CD4-positive, alpha-beta T cell treated with Interleukin-4 for 1 hour (primary cell): Measurements from ENCODE around the gene NDST1.
"Not testable (repeated sequence)": the region's sequence is repeated elsewhere in the genome, so short reads cannot be mapped to it uniquely, and the experiment has no call there.

Experiments
- DNase-seq, 2 donors: peaks; one replicate each; pipeline ENCODE4 v3.0.0-alpha.2; 2020 to 2022

Gene NDST1

GRCh38 chr5:150509992-150510391, 2.1 kb downstream of the NDST1 start:
- no peak for DNase-seq

GRCh38 chr5:150510460-150511263, 2.7 kb downstream of the NDST1 start:
- no peak for DNase-seq

GRCh38 chr5:150511578-150512367, 3.8 kb downstream of the NDST1 start:
- no peak for DNase-seq

DNA sequence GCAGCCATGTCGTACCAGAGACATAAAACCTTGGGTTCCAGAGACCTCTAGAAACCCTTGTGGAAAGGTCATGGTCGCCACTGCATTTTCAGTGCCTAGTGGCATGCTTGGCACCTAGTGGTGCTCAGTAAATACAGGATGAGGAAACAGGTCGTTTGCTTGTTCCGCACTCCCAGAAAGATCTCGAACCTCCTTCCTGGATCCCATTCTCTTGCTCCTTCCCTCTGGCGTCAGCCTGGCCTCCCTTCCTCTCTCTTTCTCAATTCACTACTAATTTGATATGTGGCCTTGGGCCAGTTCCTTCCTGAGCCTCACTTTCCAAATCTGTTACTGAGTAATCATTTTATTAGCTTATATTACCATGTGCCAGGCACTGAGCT, 4.4 kb downstream of the NDST1 start:
- DNase-seq: no peak

DNA sequence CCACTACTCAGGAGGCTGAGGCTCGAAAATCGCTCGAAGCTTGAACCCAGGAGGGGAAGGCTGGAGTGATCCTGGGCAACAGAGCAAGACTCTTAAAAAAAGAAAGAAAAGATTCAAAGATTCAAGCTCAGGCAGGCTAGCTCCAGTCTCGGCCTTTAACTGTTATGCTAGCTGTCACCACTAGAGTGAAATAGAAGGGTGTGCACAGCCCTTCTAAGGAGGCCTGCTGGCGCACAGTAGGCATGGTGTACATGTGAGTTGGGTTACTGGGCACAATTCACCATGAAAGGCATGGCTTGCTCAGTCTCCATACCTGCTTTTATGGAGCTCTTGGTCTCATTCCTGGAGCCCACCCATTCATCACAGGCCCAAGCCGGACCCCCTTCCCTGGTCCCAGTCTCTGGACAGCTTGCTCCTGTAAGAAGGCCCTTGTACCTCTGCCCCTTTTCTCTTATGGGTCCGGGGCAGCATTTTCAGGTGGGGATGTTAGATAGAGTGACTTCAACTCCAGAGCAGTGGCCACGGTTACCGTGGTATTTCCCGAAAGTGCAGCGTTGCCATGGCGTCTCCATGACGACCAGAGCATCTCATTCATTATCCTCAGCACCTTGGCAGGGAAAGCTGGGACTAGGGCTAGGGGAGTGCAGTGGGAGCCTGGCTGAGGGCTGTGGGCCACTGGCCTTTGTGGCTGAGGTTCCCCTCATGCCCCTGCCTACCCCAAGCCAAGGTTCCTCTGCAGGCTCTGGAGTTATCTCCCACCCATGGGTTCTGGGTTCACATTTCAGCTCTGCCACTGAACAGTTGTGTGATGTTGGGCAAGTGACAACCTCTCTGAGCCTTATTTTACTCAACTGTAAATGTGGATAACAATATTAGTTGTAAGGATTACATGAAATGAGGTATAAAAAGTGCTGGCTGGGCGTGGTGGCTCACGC, 5.7 kb downstream of the NDST1 start:
- no peak for DNase-seq

DNA sequence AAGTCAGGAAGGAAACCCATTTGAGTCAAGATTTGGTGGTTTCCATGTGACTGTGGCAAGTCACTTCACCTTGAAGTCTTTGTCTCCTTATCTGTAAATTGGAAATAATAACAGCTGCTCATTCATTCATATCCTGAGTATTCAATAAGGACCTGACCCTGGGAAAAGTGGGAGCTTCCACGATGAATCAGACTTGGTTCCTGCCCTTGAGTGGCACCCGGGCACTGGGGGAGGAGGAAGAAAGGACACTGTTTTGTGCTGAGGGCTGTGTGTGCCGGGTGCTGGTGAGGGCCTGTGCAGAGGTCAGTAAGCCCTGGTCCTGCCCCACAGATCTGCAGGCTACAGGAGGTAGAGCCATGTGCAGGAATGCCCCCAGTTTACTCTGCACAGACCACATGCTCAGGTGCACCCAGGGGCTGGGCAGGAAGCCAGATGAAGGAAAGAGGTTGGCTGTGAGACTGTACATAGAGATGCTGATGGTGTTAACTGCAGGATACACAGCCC, 6.8 kb downstream of the NDST1 start:
- DNase-seq: no peak

GRCh38 chr5:150515446-150515845, 7.5 kb downstream of the NDST1 start:
- DNase-seq: no peak

GRCh38 chr5:150516011-150516410, 8.1 kb downstream of the NDST1 start:
- DNase-seq: no peak

- no peak for DNase-seq
Observed at GRCh38 chr5:150517272-150518152, 9.6 kb downstream of the NDST1 start.

- not testable (repeated sequence) for DNase-seq
Observed at GRCh38 chr5:150518712-150519559, 11.0 kb downstream of the NDST1 start.

GRCh38 chr5:150519560-150519945, 11.6 kb downstream of the NDST1 start:
- DNase-seq: no peak

GRCh38 chr5:150519978-150520377, 12.0 kb downstream of the NDST1 start:
- no peak for DNase-seq

GRCh38 chr5:150520747-150521521, 13.0 kb downstream of the NDST1 start:
- no peak for DNase-seq

DNA sequence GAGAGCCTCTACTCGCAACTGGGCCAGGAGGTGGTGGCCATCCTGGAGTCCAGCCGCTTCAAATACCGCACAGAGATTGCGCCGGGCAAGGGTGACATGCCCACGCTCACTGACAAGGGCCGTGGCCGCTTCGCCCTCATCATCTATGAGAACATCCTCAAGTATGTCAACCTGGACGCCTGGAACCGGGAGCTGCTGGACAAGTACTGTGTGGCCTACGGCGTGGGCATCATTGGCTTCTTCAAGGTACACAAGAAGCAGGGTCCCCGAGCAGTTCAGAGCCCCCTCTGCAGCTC, 13.5 kb downstream of the NDST1 start:
- no peak for DNase-seq

DNA sequence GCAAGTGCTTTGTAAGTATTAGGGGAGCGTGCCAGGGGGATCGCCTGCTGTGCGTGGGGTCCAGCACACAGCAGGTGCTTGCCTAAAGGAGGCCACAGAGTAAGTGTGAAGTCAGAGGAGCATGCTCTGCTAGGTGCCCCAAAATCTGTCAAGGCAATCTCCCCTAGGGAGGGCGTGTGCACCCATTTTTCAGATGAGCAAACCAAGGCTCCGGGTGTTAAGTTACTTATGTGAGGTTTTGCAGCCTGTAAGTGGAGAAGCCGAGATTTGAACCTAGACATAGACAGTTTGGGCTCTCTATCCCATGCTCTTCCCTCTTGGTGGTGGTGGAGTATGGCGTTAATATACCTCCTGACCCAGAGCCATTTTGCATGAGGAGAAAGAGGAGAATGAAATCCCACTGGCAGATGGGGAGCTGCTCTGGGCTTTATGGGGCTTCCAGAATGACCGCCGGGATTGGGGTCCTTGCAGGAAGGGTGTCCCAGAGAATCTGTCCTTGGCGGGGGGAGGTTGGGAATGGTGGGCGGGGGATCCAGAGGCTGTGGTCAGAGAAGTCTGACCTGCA, 14.1 kb downstream of the NDST1 start:
- DNase-seq: no peak

DNA sequence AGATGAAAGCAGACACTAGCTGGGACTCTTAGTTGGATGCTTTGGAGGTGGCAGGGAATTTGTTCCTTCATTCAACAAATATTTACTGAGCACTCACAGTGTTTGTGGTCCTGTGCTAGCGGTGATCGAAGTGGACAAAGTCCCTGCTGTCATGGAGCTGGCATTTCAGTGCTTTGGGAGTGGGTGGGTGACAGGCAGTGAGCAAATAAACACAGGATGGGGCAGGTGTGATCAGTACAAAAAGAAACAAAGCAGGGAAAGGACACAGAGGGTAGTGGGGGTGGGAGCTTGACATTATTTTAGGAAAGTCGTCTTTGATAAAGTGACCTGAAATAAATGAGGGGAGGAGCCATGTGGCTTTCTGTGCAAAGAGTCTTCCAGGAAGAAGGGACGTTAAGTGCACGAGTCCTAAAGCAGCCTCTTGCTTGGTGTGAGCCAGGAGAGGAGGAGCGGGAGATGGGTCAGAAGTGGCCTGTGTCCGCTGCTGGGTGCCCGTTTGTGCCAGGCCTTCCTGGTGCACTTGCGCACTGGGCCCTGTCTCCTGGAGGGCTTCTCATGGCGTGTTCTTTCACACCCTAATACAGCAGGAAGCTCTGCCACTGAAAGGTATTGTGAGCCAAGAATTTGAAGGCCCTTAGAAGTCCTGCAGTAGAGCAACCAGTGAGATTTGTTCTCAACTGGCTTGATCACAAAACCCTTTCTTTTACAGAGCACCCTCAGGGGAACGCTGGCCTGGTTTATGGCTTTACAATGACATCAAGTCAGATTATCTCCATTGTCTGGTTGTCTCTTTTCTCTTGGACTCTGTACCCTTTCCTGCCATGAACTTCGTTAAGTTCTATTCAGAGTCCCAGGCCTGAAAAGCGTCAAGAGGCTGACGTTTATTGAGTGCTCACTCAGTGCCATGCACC, 14.8 kb downstream of the NDST1 start:
- DNase-seq: no peak

DNA sequence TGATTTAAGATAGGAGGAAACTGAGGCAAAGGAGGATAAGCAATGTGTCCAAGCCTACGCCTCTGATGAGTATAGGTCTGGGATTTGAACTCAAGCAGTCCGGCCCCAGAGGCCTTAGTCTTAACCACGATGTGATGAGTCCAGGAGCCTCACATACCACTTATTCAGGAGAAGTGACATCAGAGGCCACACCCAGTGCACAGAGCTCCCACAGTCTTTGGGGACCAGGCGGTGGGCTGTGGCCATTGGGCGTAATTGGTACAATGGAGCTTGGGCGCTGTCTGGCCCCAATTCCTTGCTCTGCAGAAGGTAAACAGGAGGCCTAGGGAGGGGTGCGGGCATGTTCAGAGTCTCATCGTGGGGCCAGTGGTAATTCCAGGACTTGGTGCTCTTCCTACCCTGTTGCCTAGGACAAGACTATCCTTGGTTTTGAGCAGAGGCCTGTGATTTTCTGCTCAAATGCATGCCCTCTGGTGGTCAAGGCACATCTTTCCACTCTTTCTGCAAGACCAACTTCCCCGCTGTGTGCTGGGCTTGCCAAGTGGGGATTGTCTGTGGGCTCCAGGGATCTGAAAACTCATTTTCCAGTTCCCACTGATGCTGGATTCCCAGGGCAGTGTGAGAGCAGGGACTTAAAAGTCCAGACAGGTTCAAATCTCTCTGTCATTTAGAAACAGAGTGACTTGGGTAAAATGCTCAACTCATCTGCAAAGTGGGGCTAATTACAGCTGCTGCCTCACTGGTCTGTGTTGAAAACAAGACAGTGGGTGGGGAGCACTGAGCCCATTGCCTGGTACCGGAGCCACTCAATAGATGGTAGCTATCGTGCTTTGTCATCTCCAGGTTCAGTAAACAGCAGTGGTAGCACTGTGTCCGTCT, 15.8 kb downstream of the NDST1 start:
- DNase-seq: peak; percentile 28 to 40

GRCh38 chr5:150525163-150525562, 17.2 kb downstream of the NDST1 start:
- DNase-seq: no peak
